ENCODE measurements around the gene NKD1.

DNA sequence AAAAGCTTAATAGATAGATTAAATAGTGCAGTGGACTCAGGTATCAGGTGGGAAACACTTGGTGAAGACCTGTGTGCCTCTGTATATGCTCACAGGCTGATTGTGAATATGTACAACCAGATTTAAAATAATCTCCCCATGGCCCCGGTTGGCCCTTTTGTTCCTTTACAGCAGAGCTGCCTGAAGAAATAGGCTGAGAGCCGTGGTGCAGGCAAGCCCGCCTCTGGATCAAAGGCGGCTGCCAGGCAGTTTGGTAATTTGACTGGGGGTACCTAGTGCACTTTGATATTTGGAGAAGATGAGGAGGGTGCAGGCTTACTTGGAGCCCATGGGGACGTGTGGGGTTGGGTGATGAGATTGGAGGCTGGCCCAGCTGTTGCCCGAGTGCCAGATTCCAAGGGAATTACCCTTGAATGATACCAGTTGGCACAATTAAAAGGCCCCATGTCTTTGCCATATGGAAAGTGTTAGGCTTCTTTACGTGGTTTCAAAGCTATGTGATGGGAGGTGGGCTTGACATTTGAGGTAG lies 5.0 kb downstream of the NKD1 start:
- TF ChIP-seq POLR2AphosphoS5 (IDR thresholded peaks at IDR 0.05), result no peak
- no peak for TF ChIP-seq CTCF (IDR thresholded peaks at IDR 0.05)
- TF ChIP-seq POLR2A (IDR thresholded peaks at IDR 0.05), result no peak

Data from breast epithelium (tissue), 3 donors.